K562 (cell line): ENCODE data around the gene MYO18B. TPM values are rescaled to one million over a fixed set of nuclear protein-coding genes. Genes with fewer than 3 reads are reported as not detected.

ENCODE experiments used
- ATAC-seq: fragments of 200-7000 bp; cut with Tn5 transposase; 3 replicates; pipeline ENCODE4 v1.9.1; 2020; ENCODE audit warnings: moderate library complexity
- BruUV-seq: library from RNA; stranded (reverse); fragments of 400-500 nt; replicated peaks from 2 replicates; lab custom pipeline; 2021; lab: Mats Ljungman, UMichigan
- CTCF ChIA-PET: fragments of 300-600 bp; formaldehyde crosslinking; extraction: SDS; loops from one replicate; lab custom pipeline; 2021; ENCODE audit warnings: low intra/inter-chr PET ratio; lab: Yijun Ruan, JAX
- POLR2A ChIA-PET: fragments of 300-600, 350-650 bp; sonication (Branson Sonifier 250); formaldehyde crosslinking; extraction: SDS; loops from one replicate; lab custom pipeline; 2021; ENCODE audit warnings: antibody characterized with exemption, inconsistent platforms; lab: Yijun Ruan, JAX
- DNase-seq, 4 experiments: peaks; one replicate each; pipeline versions ENCODE4 v3.0.0 to v3.0.0-alpha.2; 2011 to 2018; ENCODE audit warnings: low spot score in 3 of 4, mixed read lengths in 3 of 4; ENCODE audit errors: extremely low read depth in 1 of 4
- FAIRE-seq: peaks from 2 replicates; lab custom pipeline; 2011; peaks lifted over from hg19 to GRCh38; lab: Jason Lieb, UNC
- H2AFZ ChIP-seq: 2 replicates; pipeline ENCODE4 v1.6.0; 2011; ENCODE audit warnings: low read depth, low read length, control low read depth, inconsistent platforms
- H3K27ac ChIP-seq: fragments of 200-600 bp; 3 replicates; pipeline ENCODE4 v1.8.0; 2011; ENCODE audit warnings: low read depth, mild to moderate bottlenecking, control low read depth, inconsistent platforms, low read length, moderate library complexity, mixed read lengths; ENCODE audit errors: extremely low read depth
- H3K27me3 ChIP-seq, 2 experiments: fragments of 300-600 bp in 1 of 2; 2 replicates in 1 of 2; 3 replicates in 1 of 2; pipeline versions ENCODE4 v1.6.0 to v1.8.0; 2011; ENCODE audit warnings: inconsistent platforms in 2 of 2, low read length in 2 of 2, mild to moderate bottlenecking in 1 of 2, mixed read lengths in 1 of 2, moderate library complexity in 1 of 2; ENCODE audit not compliant: control insufficient read depth in 2 of 2, insufficient read depth in 2 of 2
- H3K36me3 ChIP-seq: fragments of 300-600 bp; 3 replicates; pipeline ENCODE4 v1.8.0; 2011; ENCODE audit warnings: mild to moderate bottlenecking, low read length, inconsistent platforms; ENCODE audit not compliant: control insufficient read depth, insufficient read depth
- H3K4me1 ChIP-seq, 2 experiments: fragments of 200-600 bp in 1 of 2; replicated peaks in 1 of 2; 2 replicates in 1 of 2; 3 replicates in 1 of 2; pipeline versions ENCODE4 v1.5.1 to v1.8.0; 2011; ENCODE audit warnings: inconsistent platforms in 2 of 2, low read length in 2 of 2, mild to moderate bottlenecking in 1 of 2, mixed read lengths in 1 of 2, moderate library complexity in 1 of 2; ENCODE audit not compliant: control insufficient read depth in 2 of 2, insufficient read depth in 2 of 2
- H3K4me2 ChIP-seq: 2 replicates; pipeline ENCODE4 v1.6.1; 2011; ENCODE audit warnings: low read length, control low read depth, inconsistent platforms, mixed read lengths; ENCODE audit not compliant: insufficient read depth
- H3K4me3 ChIP-seq: fragments of 200-600 bp; sonication (generic), shearing (Covaris generic); 2 replicates; pipeline ENCODE4 v1.5.1; 2016; ENCODE audit warnings: control low read depth, inconsistent platforms
- H3K79me2 ChIP-seq: fragments of 200-600 bp; 3 replicates; pipeline ENCODE4 v1.8.0; 2011; ENCODE audit warnings: low read length, inconsistent platforms; ENCODE audit not compliant: control insufficient read depth, insufficient read depth
- H3K9ac ChIP-seq, 2 experiments: 2 replicates each; pipeline versions ENCODE4 v1.6.0 to v1.6.1; 2011; ENCODE audit warnings: low read depth in 2 of 2, low read length in 2 of 2, control low read depth in 1 of 2, inconsistent platforms in 1 of 2, mild to moderate bottlenecking in 1 of 2, mixed read lengths in 1 of 2; ENCODE audit not compliant: insufficient read depth in 1 of 2
- H3K9me1 ChIP-seq: one replicate; pipeline ENCODE4 v1.6.0; 2011; ENCODE audit warnings: inconsistent platforms, mild to moderate bottlenecking, low read length, moderate library complexity; ENCODE audit not compliant: control insufficient read depth, insufficient read depth
- H3K9me3 ChIP-seq: replicated peaks from 2 replicates; pipeline ENCODE4 v1.5.1; 2011; ENCODE audit warnings: low read depth, low read length, inconsistent platforms; ENCODE audit not compliant: control insufficient read depth, insufficient read depth
- H4K20me1 ChIP-seq: replicated peaks from 2 replicates; pipeline ENCODE4 v1.6.1; 2011; ENCODE audit warnings: low read length, inconsistent platforms, mixed read lengths; ENCODE audit not compliant: control insufficient read depth, insufficient read depth
- BCOR ChIP-seq: fragments of 450-650 bp; IDR thresholded peaks from 2 replicates; pipeline ENCODE4 v1.6.1; 2016
- CREB1 ChIP-seq, 2 experiments: sonication (generic) in 1 of 2; formaldehyde crosslinking in 1 of 2; IDR thresholded peaks; 2 replicates each; pipeline versions ENCODE4 v1.6.1 to v1.8.0; 2012 to 2022; ENCODE audit warnings: inconsistent platforms in 1 of 2, mild to moderate bottlenecking in 1 of 2, missing genetic modification reagents in 1 of 2, moderate library complexity in 1 of 2
- ESRRB ChIP-seq: fragments of 250-450 bp; sonication (Bioruptor Pico); IDR thresholded peaks from 2 replicates; pipeline ENCODE4 v1.5.0; 2020; ENCODE audit warnings: mild to moderate bottlenecking, moderate library complexity, borderline replicate concordance
- EZH2 ChIP-seq: IDR thresholded peaks from 2 replicates; pipeline ENCODE4 v1.6.1; 2012; ENCODE audit warnings: low read depth, mild to moderate bottlenecking, inconsistent platforms, low read length, borderline replicate concordance
- MTA2 ChIP-seq: fragments of 450-650 bp; IDR thresholded peaks from 2 replicates; pipeline ENCODE4 v1.6.1; 2016; ENCODE audit warnings: low read depth
- RBM25 ChIP-seq: fragments of 200-400 bp; formaldehyde crosslinking; IDR thresholded peaks from 2 replicates; pipeline ENCODE4 v1.6.1; 2018; ENCODE audit warnings: low read length, low read depth, moderate library complexity; ENCODE audit not compliant: severe bottlenecking
- ZFP36 ChIP-seq: fragments of 150-350 bp; IDR thresholded peaks from 2 replicates; pipeline ENCODE4 v1.6.1; 2018; ENCODE audit warnings: low read length, low read depth; ENCODE audit not compliant: partially characterized antibody
- ZNF696 ChIP-seq: fragments of 250-450 bp; sonication (Bioruptor Pico); conservative IDR thresholded peaks from 2 replicates; pipeline ENCODE4 v1.4.0; 2020; ENCODE audit warnings: mild to moderate bottlenecking, moderate library complexity
- WGBS: fragments of 100-300 bp; shearing (Covaris generic); methylation state at CpG from one replicate; pipeline ENCODE4 v1.1.6; 2016; ENCODE audit warnings: low coverage, mixed read lengths; ENCODE audit not compliant: insufficient coverage; ENCODE audit errors: missing lambda C conversion rate; 5-methylcytosine and 5-hydroxymethylcytosine counted together
- in situ Hi-C: fragments of 300-500 bp; cut with MboI; formaldehyde crosslinking; loops from 4 replicates; pipeline ENCODE4 v1.15.0; 2018; ENCODE audit warnings: inconsistent platforms, mixed read lengths
- intact Hi-C: fragments of 100-400 bp; cut with micrococcal nuclease; formaldehyde crosslinking; loops from 2 replicates; pipeline ENCODE4 v1.14.2; 2022
- polyA plus RNA-seq, 8 experiments: library from polyadenylated mRNA; depleted of rRNA in 4 of 8; stranded (reverse) in 5 of 8; unstranded in 3 of 8; fragments of >200 nt; fragmentation: Nextera tagmentation in 2 of 8; fragmentation: Illumina TruSeq in 1 of 8; extraction: Ambion mirVana in 2 of 8; extraction: Trizol in 1 of 8; gene quantifications; 2 replicates each; pipeline versions ENCODE4 v1.2.1 to v1.2.3, GENCODE V29; 2011 to 2014; ENCODE audit warnings: inconsistent platforms in 1 of 8, missing spikeins in 1 of 8
- total RNA-seq, 7 experiments: library from RNA; depleted of rRNA in 6 of 7; stranded (reverse); fragments of >200 nt in 6 of 7; fragmentation: Illumina TruSeq in 2 of 7; extraction: Trizol in 2 of 7; gene quantifications; 2 replicates each; pipeline versions ENCODE4 v1.2.1 to v1.2.3, GENCODE V29; 2011 to 2021; ENCODE audit warnings: low replicate concordance in 1 of 7
- TF ChIP-seq, protein P1 (sequence below): fragments of 450-650 bp; IDR thresholded peaks from 2 replicates; pipeline ENCODE4 v1.6.1; 2016; ENCODE audit warnings: missing biosample characterization, missing genetic modification characterization

The MYO18B gene
- total and polyA plus RNA-seq, 9 of the 15 experiments (the other 6 are each of a cell fraction or from before 2014, with no cell fraction given) = 0.06 to 7.0 (median 4.3) TPM

GRCh38 chr22:25829808-25830777 is 88.1 kb downstream of the MYO18B start:
- FAIRE-seq (no peak), ATAC-seq (no peak), DNase-seq (no peak)
- Histone ChIP-seq H3K79me2 (no peaks in the 10 kb centered on the region), H3K9me1 (no peaks in the 10 kb centered on the region), H3K4me1 (no peaks in the 10 kb centered on the region), H3K36me3 (peaks cover 53% of the 10 kb centered on the region; the same call in 2 of the 3 replicates), H2AFZ (no peak overlapping the region), H3K27me3 (no peaks in the 10 kb centered on the region), H3K9ac (no peak overlapping the region), H3K4me2 (no peak overlapping the region), H3K27ac (no peak overlapping the region), H3K4me3 (no peak overlapping the region), H4K20me1 (no peaks in the 10 kb centered on the region), H3K9me3 (no peaks in the 10 kb centered on the region)
- intact Hi-C loops (no loop called here), in situ Hi-C loops (no loop called here)
- 94% methylated on average over 9 of the region's 11 CpGs for WGBS
- POLR2A ChIA-PET = no interaction called here
- CTCF ChIA-PET = no interaction called here
- no TSS peak for BruUV-seq
- TF ChIP-seq ESRRB (CRISPR knock-in tag) = no peak
- no peak for TF ChIP-seq ZNF696
- TF ChIP-seq MTA2 = no peak
- no peak for TF ChIP-seq EZH2
- TF ChIP-seq, protein P1, sequence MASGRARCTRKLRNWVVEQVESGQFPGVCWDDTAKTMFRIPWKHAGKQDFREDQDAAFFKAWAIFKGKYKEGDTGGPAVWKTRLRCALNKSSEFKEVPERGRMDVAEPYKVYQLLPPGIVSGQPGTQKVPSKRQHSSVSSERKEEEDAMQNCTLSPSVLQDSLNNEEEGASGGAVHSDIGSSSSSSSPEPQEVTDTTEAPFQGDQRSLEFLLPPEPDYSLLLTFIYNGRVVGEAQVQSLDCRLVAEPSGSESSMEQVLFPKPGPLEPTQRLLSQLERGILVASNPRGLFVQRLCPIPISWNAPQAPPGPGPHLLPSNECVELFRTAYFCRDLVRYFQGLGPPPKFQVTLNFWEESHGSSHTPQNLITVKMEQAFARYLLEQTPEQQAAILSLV (tag) = no peak
- TF ChIP-seq RBM25 = peak; percentile 71
- no peak; the same call in 1 of the 2 replicates for TF ChIP-seq BCOR
- no peak for TF ChIP-seq CREB1 (IDR thresholded peaks at IDR 0.05)
- TF ChIP-seq CREB1 (CRISPR knock-in tag; IDR thresholded peaks at IDR 0.05) = no peak
- peak; percentile 42 for TF ChIP-seq ZFP36
- TF ChIP-seq, all 486 proteins: peak for 2
